ENCODE data around the gene GNAI3.

- TF ChIP-seq CTCF (IDR thresholded peaks at IDR 0.05), result no peak
- TF ChIP-seq POLR2A (IDR thresholded peaks at IDR 0.05), result no peak
These were observed 92.8 kb downstream of the GNAI3 start for GRCh38 chr1:109641078-109641740.

Data from upper lobe of left lung (tissue), 4 donors.